Endometrial microvascular endothelial cells (primary cell): Measurements from ENCODE around the gene PCDHA12. TPM values are rescaled to one million over a fixed set of nuclear protein-coding genes. Genes with fewer than 3 reads are reported as not detected.
"Not testable (repeated sequence)": the region's sequence is repeated elsewhere in the genome, so short reads cannot be mapped to it uniquely, and the experiment has no call there.

ENCODE experiments used
- in situ Hi-C: cut with HindIII; loops from 2 replicates; pipeline ENCODE4 v1.10.0; 2017; ENCODE audit warnings: low sequenced_read_pairs, low pct_unique_long_range_greater_than_20kb; ENCODE audit errors: inconsistent ontology term
- total RNA-seq: library from RNA; depleted of rRNA; stranded (reverse); fragments of >200 nt; gene quantifications from one replicate; pipeline ENCODE4 v1.2.3, GENCODE V29; 2015; ENCODE audit errors: inconsistent ontology term

Gene PCDHA12
- not detected for total RNA-seq

- in situ Hi-C loops = no loop called here
Observed at GRCh38 chr5:140875085-140876065, at the start of gene PCDHA12. Gene PCDHA12 (plus strand): TSS chr5:140875308. CDS start chr5:140875473, 165 bp downstream.

- in situ Hi-C loops = no loop called here
Observed at GRCh38 chr5:140827704-140828361, 47.3 kb upstream of the PCDHA12 start, which contains the start of gene PCDHA6. Gene PCDHA6 (plus strand): TSS chr5:140827960. CDS start chr5:140828092, 132 bp downstream.

GRCh38 chr5:140828362-140828737 is 46.8 kb upstream of the PCDHA12 start:
- in situ Hi-C loops = no loop called here

- in situ Hi-C loops = not testable (repeated sequence)
Observed at GRCh38 chr5:140829511-140830501, 45.3 kb upstream of the PCDHA12 start.

GRCh38 chr5:140833993-140834392 is 41.1 kb upstream of the PCDHA12 start, which contains the start of gene PCDHA7:
Gene PCDHA7 (plus strand): TSS chr5:140834269. CDS start chr5:140834384, 115 bp downstream.
- in situ Hi-C loops = no loop called here

GRCh38 chr5:140834439-140835008 is 40.6 kb upstream of the PCDHA12 start:
- in situ Hi-C loops = not testable (repeated sequence)

GRCh38 chr5:140835622-140836510 is 39.2 kb upstream of the PCDHA12 start:
- in situ Hi-C loops = no loop called here

GRCh38 chr5:140840978-140841962 is 33.8 kb upstream of the PCDHA12 start, which contains the start of gene PCDHA8:
Gene PCDHA8 (plus strand): TSS chr5:140841187. CDS start chr5:140841322, 135 bp downstream.
- in situ Hi-C loops = no loop called here

GRCh38 chr5:140842798-140843733 is 32.0 kb upstream of the PCDHA12 start:
- in situ Hi-C loops = no loop called here

GRCh38 chr5:140848139-140849102 is 26.7 kb upstream of the PCDHA12 start, which contains the start of gene PCDHA9:
Gene PCDHA9 (plus strand): TSS chr5:140848382. CDS start chr5:140848496, 114 bp downstream.
- in situ Hi-C loops = not testable (repeated sequence)

GRCh38 chr5:140849831-140850634 is 25.1 kb upstream of the PCDHA12 start:
- in situ Hi-C loops = not testable (repeated sequence)

- in situ Hi-C loops = no loop called here
Observed at GRCh38 chr5:140855772-140856674, 19.1 kb upstream of the PCDHA12 start, which contains the start of gene PCDHA10. Gene PCDHA10 (plus strand): TSS chr5:140855897. CDS start chr5:140856049, 152 bp downstream.
